ENCODE data around the gene HSD17B14. TPM values are rescaled to one million over a fixed set of nuclear protein-coding genes. Genes with fewer than 3 reads are reported as not detected.

HSD17B14 gene
- total and polyA plus RNA-seq, 2 of the 13 experiments (the other 11 are each of a cell fraction or from before 2014, with no cell fraction given): 0.58 to 1.2 TPM

- TF ChIP-seq ZNF282 (IDR thresholded peaks at IDR 0.05; ENCODE audit: partially characterized antibody) (no peak), DNMT3B (CRISPR knock-in tag; conservative IDR thresholded peaks at IDR 0.05) (no peak), ZNF143 (CRISPR knock-in tag; IDR thresholded peaks at IDR 0.05) (no peak), GATAD2A (CRISPR knock-in tag; IDR thresholded peaks at IDR 0.05) (no peak; the same call in 1 of the 2 replicates), KAT2B (IDR thresholded peaks at IDR 0.05; ENCODE audit: borderline replicate concordance, low read depth, low read length) (no peak), SMYD3 (CRISPR knock-in tag; IDR thresholded peaks at IDR 0.05) (no peak), ZNF737 (CRISPR knock-in tag; IDR thresholded peaks at IDR 0.05; ENCODE audit: borderline replicate concordance) (no peak), ZSCAN21 (CRISPR knock-in tag; IDR thresholded peaks at IDR 0.05; ENCODE audit: borderline replicate concordance) (no peak), MYNN (CRISPR knock-in tag; IDR thresholded peaks at IDR 0.05; ENCODE audit: low read depth) (no peak), RBFOX2 (IDR thresholded peaks at IDR 0.05; ENCODE audit: low read depth, low read length) (no peak), KDM5A (IDR thresholded peaks at IDR 0.05; ENCODE audit: borderline replicate concordance, low read length) (peak; percentile 68; the same call in 1 of the 2 replicates), ZFP36L1 (CRISPR knock-in tag; IDR thresholded peaks at IDR 0.05) (no peak), BHLHE40 (IDR thresholded peaks at IDR 0.05; ENCODE audit: low read length) (0 out of 2 replicates have a peak, but pooled peaks have one; percentile 50), CHCHD3 (CRISPR knock-in tag; IDR thresholded peaks at IDR 0.05) (no peak), ZNF263 (CRISPR knock-in tag; IDR thresholded peaks at IDR 0.05) (no peak), TRAFD1 (CRISPR knock-in tag; IDR thresholded peaks at IDR 0.05; ENCODE audit: borderline replicate concordance) (no peak), SKI (IDR thresholded peaks at IDR 0.05; ENCODE audit: partially characterized antibody) (no peak), ZBTB14 (CRISPR knock-in tag; IDR thresholded peaks at IDR 0.05) (no peak), MEIS2 (CRISPR knock-in tag; IDR thresholded peaks at IDR 0.05) (no peak; the same call in 1 of the 2 replicates), PHF21A (CRISPR knock-in tag; IDR thresholded peaks at IDR 0.05) (no peak), ZFP91 (CRISPR knock-in tag; IDR thresholded peaks at IDR 0.05; ENCODE audit: borderline replicate concordance) (no peak), ZBTB7B (CRISPR knock-in tag; IDR thresholded peaks at IDR 0.05) (no peak), THAP8 (CRISPR knock-in tag; IDR thresholded peaks at IDR 0.05; ENCODE audit: borderline replicate concordance) (no peak), CREM (IDR thresholded peaks at IDR 0.05) (no peak), CREM (CRISPR knock-in tag; IDR thresholded peaks at IDR 0.05) (no peak), ZSCAN25 (CRISPR knock-in tag; IDR thresholded peaks at IDR 0.05) (no peak)
Observed at GRCh38 chr19:48872884-48873475, 36.7 kb upstream of the HSD17B14 start (continued).

Measured in HepG2 (cell line).